A673 (cell line): ENCODE results near the gene PIGS.

Experiments used
- CTCF ChIP-seq: fragments of 300-800, 200-600 bp; sonication (generic); conservative IDR thresholded peaks from 2 replicates; pipeline ENCODE4 v1.5.1; 2017; ENCODE audit warnings: low read depth, mild to moderate bottlenecking, antibody characterized with exemption, low read length, moderate library complexity, mixed read lengths
- EZH2 ChIP-seq: fragments of 200-600 bp; sonication (generic); IDR thresholded peaks from 2 replicates; pipeline ENCODE4 v1.6.1; 2017; ENCODE audit warnings: borderline replicate concordance, low read depth, mild to moderate bottlenecking, mixed read lengths, antibody characterized with exemption, low read length; ENCODE audit not compliant: poor library complexity, severe bottlenecking

DNA sequence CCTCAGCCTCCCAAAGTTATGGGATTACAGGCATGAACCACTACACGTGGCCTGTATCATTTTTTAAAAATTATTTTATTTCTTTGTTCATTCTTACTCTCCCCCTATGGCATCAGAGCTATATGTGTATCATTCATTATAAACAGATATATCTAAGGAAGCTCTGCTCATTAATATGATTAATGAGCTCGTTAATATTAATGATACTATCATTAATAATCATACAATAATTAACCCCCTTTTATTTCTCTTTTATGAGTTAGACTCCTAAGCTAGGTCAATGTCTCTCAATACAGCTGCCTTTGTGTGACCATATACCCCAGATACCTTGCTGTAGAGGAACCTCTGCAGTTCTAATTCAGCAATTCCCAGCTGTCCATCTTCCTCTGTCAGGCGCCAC, 47.1 kb upstream of the PIGS start:
- no peak for TF ChIP-seq CTCF
- TF ChIP-seq EZH2 = no peak
